ENCODE measurements around the gene RBBP4. TPM values are rescaled to one million over a fixed set of nuclear protein-coding genes. Genes with fewer than 3 reads are reported as not detected.
"Not testable (repeated sequence)": the region's sequence is repeated elsewhere in the genome, so short reads cannot be mapped to it uniquely, and the experiment has no call there.

RBBP4 gene
- total and polyA plus RNA-seq, 2 experiments from 2014 or later: 275 to 336 TPM

DNA sequence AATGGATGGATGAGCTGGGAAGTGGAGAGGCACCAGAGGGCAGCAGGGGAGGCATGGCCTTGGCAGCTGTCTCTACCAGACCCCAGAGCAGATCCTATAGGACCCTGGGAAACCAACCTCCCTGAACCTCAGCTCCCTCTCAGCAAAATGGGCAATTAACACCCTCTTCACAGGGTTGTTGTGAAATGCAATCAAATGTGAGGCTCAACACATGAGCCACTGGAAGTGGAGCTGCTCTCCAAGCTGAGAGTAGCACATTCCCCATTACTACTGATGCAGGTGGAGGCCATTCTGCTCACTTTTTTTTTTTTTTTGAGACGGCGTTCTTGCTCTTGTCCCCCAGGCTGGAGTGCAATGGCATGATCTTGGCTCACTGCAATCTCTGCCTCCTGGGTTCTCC lies 58.1 kb downstream of the RBBP4 start:
- TF ChIP-seq, protein P1, sequence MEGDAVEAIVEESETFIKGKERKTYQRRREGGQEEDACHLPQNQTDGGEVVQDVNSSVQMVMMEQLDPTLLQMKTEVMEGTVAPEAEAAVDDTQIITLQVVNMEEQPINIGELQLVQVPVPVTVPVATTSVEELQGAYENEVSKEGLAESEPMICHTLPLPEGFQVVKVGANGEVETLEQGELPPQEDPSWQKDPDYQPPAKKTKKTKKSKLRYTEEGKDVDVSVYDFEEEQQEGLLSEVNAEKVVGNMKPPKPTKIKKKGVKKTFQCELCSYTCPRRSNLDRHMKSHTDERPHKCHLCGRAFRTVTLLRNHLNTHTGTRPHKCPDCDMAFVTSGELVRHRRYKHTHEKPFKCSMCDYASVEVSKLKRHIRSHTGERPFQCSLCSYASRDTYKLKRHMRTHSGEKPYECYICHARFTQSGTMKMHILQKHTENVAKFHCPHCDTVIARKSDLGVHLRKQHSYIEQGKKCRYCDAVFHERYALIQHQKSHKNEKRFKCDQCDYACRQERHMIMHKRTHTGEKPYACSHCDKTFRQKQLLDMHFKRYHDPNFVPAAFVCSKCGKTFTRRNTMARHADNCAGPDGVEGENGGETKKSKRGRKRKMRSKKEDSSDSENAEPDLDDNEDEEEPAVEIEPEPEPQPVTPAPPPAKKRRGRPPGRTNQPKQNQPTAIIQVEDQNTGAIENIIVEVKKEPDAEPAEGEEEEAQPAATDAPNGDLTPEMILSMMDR (IDR thresholded peaks at IDR 0.05; ENCODE audit: low read depth, low read length): no peak
- no peak for DNase-seq (ENCODE audit: low read depth in 1 of 2, low spot score in 1 of 2)
- H3K9me3 ChIP-seq (ENCODE audit: low read depth): no peaks in the 10 kb centered on the region
- H3K4me1 ChIP-seq (ENCODE audit: low read depth): no peaks in the 10 kb centered on the region
- H3K4me3 ChIP-seq: no peak overlapping the region
- H3K27me3 ChIP-seq: no peaks in the 10 kb centered on the region
- no peaks in the 10 kb centered on the region for H3K36me3 ChIP-seq
- H3K27ac ChIP-seq: no peak overlapping the region

DNA sequence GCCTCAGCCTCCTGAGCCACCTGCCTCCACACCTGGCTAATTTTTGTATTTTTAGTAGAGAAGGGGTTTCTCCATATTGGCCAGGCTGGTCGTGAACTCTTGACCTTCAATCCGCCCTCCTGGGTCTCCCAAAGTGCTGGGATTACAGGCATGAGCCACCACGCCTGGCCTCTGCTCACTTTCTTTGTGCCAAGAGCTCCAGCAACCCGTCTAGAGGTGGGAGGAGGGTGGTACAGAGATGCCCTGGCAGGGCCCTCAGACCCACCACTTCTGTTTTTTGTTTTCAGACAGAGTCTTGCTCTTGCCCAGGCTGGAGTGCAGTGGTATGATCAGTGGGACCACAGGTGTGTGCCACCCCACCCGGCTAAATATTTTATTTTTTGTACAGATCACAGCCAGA lies 58.5 kb downstream of the RBBP4 start:
- TF ChIP-seq, protein P1 (IDR thresholded peaks at IDR 0.05; ENCODE audit: low read depth, low read length): no peak
- no peaks in the 10 kb centered on the region for H3K36me3 ChIP-seq
- H3K27me3 ChIP-seq: no peaks in the 10 kb centered on the region
- no peak overlapping the region for H3K4me3 ChIP-seq
- no peaks in the 10 kb centered on the region for H3K9me3 ChIP-seq (ENCODE audit: low read depth)
- no peak overlapping the region for H3K27ac ChIP-seq
- DNase-seq (ENCODE audit: low read depth in 1 of 2, low spot score in 1 of 2): no peak
- H3K4me1 ChIP-seq (ENCODE audit: low read depth): no peaks in the 10 kb centered on the region

DNA sequence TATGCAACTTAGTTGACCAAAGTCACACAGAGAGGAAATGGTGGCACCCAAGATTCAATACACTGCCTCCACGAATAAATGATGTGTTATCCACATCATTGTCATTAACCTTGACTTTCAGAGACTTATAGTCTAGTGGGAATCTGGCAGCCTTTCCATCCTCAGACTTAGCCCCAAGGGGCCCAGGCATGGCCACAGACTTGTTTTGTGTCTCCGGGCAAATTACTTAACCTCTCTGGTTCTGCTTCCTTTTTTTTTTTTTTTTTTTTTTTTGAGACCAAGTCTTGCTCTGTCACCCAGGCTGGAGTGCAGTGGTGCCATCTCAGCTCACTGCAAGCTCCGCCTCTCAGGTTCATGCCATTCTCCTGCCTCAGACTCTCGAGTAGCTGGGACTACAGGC lies 60.2 kb downstream of the RBBP4 start:
- H3K9me3 ChIP-seq (ENCODE audit: low read depth); H3K4me3 ChIP-seq; DNase-seq (ENCODE audit: low read depth in 1 of 2, low spot score in 1 of 2); H3K27me3 ChIP-seq; H3K4me1 ChIP-seq (ENCODE audit: low read depth); H3K27ac ChIP-seq; H3K36me3 ChIP-seq: not testable (repeated sequence)

- TF ChIP-seq, protein P1 (IDR thresholded peaks at IDR 0.05; ENCODE audit: low read depth, low read length): no peak
- Histone ChIP-seq H3K27ac (no peak overlapping the region), H3K4me1 (ENCODE audit: low read depth) (peaks cover 5% of the 10 kb centered on the region), H3K27me3 (no peaks in the 10 kb centered on the region), H3K36me3 (no peaks in the 10 kb centered on the region), H3K4me3 (no peak overlapping the region), H3K9me3 (ENCODE audit: low read depth) (no peaks in the 10 kb centered on the region)
- DNase-seq (ENCODE audit: low read depth in 1 of 2, low spot score in 1 of 2): no peak
These were observed 62.1 kb downstream of the RBBP4 start for GRCh38 chr1:32713081-32713480.

GRCh38 chr1:32714277-32714676 lies 63.3 kb downstream of the RBBP4 start:
- DNase-seq (ENCODE audit: low read depth in 1 of 2, low spot score in 1 of 2): no peak
- Histone ChIP-seq H3K27me3 (no peaks in the 10 kb centered on the region), H3K9me3 (ENCODE audit: low read depth) (no peaks in the 10 kb centered on the region), H3K4me3 (no peak overlapping the region), H3K36me3 (no peaks in the 10 kb centered on the region), H3K27ac (no peak overlapping the region), H3K4me1 (ENCODE audit: low read depth) (peaks cover 5% of the 10 kb centered on the region)
- TF ChIP-seq, protein P1 (IDR thresholded peaks at IDR 0.05; ENCODE audit: low read depth, low read length): no peak

DNA sequence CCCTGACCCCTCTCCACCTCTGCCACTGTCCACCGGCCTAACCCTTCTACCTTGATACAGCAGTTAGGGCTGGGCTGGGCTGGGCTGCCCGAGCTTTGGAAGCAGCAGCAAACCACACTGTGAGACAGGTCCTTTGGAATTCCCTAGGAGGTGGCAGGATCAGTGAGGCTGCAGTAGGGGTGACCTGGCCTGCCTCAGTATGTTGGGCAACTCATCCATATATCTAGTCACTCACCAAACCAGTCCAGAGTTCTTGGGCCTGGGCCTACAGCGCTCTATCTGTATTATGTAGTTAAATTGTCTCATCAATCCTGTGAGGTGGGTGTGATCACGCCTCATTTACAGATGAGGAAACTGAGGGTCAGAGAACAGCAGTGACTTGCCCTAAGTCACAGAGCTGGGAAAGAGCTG lies 64.9 kb downstream of the RBBP4 start:
- Histone ChIP-seq H3K4me1 (ENCODE audit: low read depth) (peaks cover 5% of the 10 kb centered on the region), H3K9me3 (ENCODE audit: low read depth) (no peaks in the 10 kb centered on the region), H3K27me3 (no peaks in the 10 kb centered on the region), H3K4me3 (no peak overlapping the region), H3K36me3 (no peaks in the 10 kb centered on the region), H3K27ac (no peak overlapping the region)
- no peak for DNase-seq (ENCODE audit: low read depth in 1 of 2, low spot score in 1 of 2)
- TF ChIP-seq, protein P1 (IDR thresholded peaks at IDR 0.05; ENCODE audit: low read depth, low read length): no peak
